Measurements from ENCODE around the gene SLC9A4.
"Not testable (repeated sequence)": the region's sequence is repeated elsewhere in the genome, so short reads cannot be mapped to it uniquely, and the experiment has no call there.

SLC9A4 gene

GRCh38 chr2:102553601-102554000, 80.6 kb downstream of the SLC9A4 start:
- DNase-seq = no peak

GRCh38 chr2:102558463-102558862, 85.4 kb downstream of the SLC9A4 start:
- DNase-seq = no peak

GRCh38 chr2:102562542-102562941, 89.5 kb downstream of the SLC9A4 start:
- DNase-seq = not testable (repeated sequence)

- DNase-seq = no peak
Measured at GRCh38 chr2:102575888-102576287, 102.9 kb downstream of the SLC9A4 start.

- DNase-seq = no peak
Measured at GRCh38 chr2:102578376-102578775, 105.3 kb downstream of the SLC9A4 start.

GRCh38 chr2:102581911-102582310, 108.9 kb downstream of the SLC9A4 start:
- DNase-seq = no peak

GRCh38 chr2:102582845-102583244, 109.8 kb downstream of the SLC9A4 start:
- no peak for DNase-seq

Measured in NCI-H82 (cell line).